Motor neuron (in vitro differentiated cells): ENCODE data around the gene PTCRA. TPM values are rescaled to one million over a fixed set of nuclear protein-coding genes. Genes with fewer than 3 reads are reported as not detected.
"Not testable (repeated sequence)": the region's sequence is repeated elsewhere in the genome, so short reads cannot be mapped to it uniquely, and the experiment has no call there.

ENCODE experiments used
- ATAC-seq, 8 experiments: fragments of 200-7000 bp; cut with Tn5 transposase; replicated peaks in 6 of 8; 2 replicates each; pipeline ENCODE4 v1.8.0; 2021; ENCODE audit warnings: mild to moderate bottlenecking in 8 of 8, moderate library complexity in 8 of 8
- H3K27ac ChIP-seq, 2 donors: fragments of 250-450 bp; sonication (Bioruptor Pico); 2 replicates each; pipeline ENCODE4 v1.9.0; 2021; ENCODE audit warnings: antibody characterized with exemption in 2 of 2, mild to moderate bottlenecking in 2 of 2, moderate library complexity in 1 of 2
- H3K4me1 ChIP-seq, 2 donors: fragments of 250-450 bp; sonication (Bioruptor Pico); replicated peaks in 1 of 2; 2 replicates each; pipeline ENCODE4 v1.6.1; 2021; ENCODE audit warnings: antibody characterized with exemption in 2 of 2, mild to moderate bottlenecking in 2 of 2, moderate library complexity in 1 of 2
- H3K4me3 ChIP-seq, 5 donors: fragments of 250-450 bp; sonication (Bioruptor Pico); 2 replicates each; pipeline ENCODE4 v1.9.0; 2021; ENCODE audit warnings: antibody characterized with exemption in 5 of 5, mild to moderate bottlenecking in 5 of 5, moderate library complexity in 4 of 5
- WGBS, 10 experiments: fragments of 450-650 bp; shearing (Covaris generic); methylation state at CpG; one replicate each; pipeline ENCODE4 v1.0.0; 2022; 5-methylcytosine and 5-hydroxymethylcytosine counted together
- in situ Hi-C, 9 experiments: fragments of 400-800 bp; cut with MboI; loops; one replicate each; pipeline ENCODE4 v1.15.0; 2021; ENCODE audit warnings: low sequenced_read_pairs in 9 of 9, low pct_unique_long_range_greater_than_20kb in 2 of 9; ENCODE audit not compliant: unreplicated experiment in 9 of 9
- total RNA-seq, 8 experiments: library from RNA; unstranded; fragments of 300-600 nt; gene quantifications; 2 replicates each; pipeline versions ENCODE4 v1.2.3 to v1.2.4, GENCODE V29; 2022

PTCRA gene
- total RNA-seq, result under 1 TPM in 1 of 8 experiments, not detected in 7; 0.45 TPM

DNA sequence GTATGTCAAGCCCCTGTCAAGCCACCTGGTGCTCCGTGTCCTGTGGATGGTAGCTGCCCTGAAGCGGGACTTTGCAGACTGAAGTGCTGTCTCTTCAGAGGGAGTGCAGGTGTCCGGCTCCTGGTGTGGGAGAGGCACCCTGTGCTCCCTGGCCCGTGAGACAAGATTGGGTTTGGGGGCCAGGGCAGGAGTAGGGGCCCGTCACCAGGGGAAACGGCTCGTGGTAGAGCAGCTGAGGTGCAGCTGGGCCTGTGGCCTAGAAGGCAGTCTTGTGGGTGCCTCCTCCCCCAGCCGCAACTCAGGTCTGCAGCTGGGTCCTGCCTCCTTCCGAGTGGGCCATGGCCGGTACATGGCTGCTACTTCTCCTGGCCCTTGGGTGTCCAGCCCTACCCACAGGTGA lies at the start of gene PTCRA:
TSS of gene PTCRA (plus strand) at position 322 of the 400 bp plus-strand sequence. CDS start at position 339, 17 bp downstream.
- Histone ChIP-seq H3K4me3 (no peak within 1 kb of the TSS), H3K4me1 (no peaks in the 10 kb centered on the region), H3K27ac (no peak within 1 kb of the TSS)
- 0 to 75% (median 40%) methylated on average over 1 to 6 of the region's 10 CpGs; no CpG with 5 or more reads in 7 of the 10 experiments for WGBS, 10 experiments
- ATAC-seq, result no peak
- in situ Hi-C loops, result loop anchor here in 3 of 9 experiments (25.0 kb wide), 2 partner anchors 97 to 222 kb away; partner anchors contain the start of genes KLHDC3 (in 1 of the 3), MEA1 (in 1 of the 3) and RRP36 (in 1 of the 3)

DNA sequence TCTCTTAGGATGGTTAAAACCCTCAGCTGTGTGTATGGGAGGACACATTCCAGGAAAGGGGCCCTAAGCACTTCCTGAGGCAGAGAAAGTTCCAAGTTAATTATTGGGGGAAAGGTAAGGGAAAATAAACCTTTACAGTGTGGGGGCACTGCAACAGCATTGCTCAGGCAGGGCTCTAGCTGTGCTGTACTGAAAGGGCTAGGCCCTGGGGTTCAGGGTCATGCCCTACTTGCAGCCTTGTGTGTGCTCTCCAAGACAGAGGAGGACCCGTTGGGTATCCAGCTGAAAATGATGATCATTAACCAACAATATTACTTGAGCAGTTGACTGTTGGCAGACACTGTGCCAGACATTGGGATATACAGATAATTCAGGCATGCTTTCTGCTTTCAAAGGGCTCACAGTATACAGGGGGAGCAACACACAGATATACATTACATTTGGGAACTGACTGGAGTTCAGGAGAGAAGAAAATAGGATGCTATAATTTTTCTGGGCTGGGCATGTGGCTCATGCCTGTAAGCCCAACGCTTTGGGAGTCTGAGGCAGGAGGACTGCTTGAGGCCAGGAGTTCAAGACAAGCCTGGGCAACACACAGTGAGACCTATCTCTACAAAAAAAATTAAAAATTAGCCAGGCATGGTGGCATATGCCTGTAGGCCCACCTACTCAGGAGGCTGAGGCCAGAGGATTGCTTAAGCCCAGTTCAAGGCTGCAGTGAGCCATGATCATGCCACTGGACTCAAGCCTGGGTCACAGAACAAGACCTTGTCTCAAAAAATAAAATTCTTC lies 45.5 kb upstream of the PTCRA start:
- Histone ChIP-seq H3K27ac (no peak overlapping the region), H3K4me3 (no peak overlapping the region), H3K4me1 (no peaks in the 10 kb centered on the region)
- WGBS, 10 experiments, result 0 to 100% (median 60%) methylated on average over 1 to 2 of the region's 2 CpGs; no CpG with 5 or more reads in 2 of the 10 experiments
- no peak for ATAC-seq
- in situ Hi-C loops, result loop anchor here in 7 of 9 experiments (10.0 to 25.0 kb wide), 3 partner anchors 183 to 208 kb away; no protein-coding TSS in a partner anchor

GRCh38 chr6:42871711-42872110 lies 44.1 kb upstream of the PTCRA start:
- Histone ChIP-seq H3K27ac (no peak overlapping the region), H3K4me1 (no peaks in the 10 kb centered on the region), H3K4me3 (no peak overlapping the region)
- WGBS, 10 experiments, result 67 to 90% (median 87%) methylated on average over 1 to 3 of the region's 3 CpGs; no CpG with 5 or more reads in 4 of the 10 experiments
- no peak for ATAC-seq
- in situ Hi-C loops, result loop anchor here in 7 of 9 experiments (10.0 to 25.0 kb wide), 3 partner anchors 184 to 209 kb away; no protein-coding TSS in a partner anchor

GRCh38 chr6:42873313-42873712 lies 42.5 kb upstream of the PTCRA start:
- ATAC-seq, result peak in 3 of 8 experiments; percentile 37 to 64 (median 50)
- no peak overlapping the region for H3K4me3 ChIP-seq
- WGBS, 10 experiments, result 0 to 100% (median 73%) methylated on average over 1 to 2 of the region's 2 CpGs; no CpG with 5 or more reads in 1 of the 10 experiments
- in situ Hi-C loops, result loop anchor here in 7 of 9 experiments (10.0 to 25.0 kb wide), 3 partner anchors 186 to 211 kb away; no protein-coding TSS in a partner anchor
- H3K4me1 ChIP-seq, result no peaks in the 10 kb centered on the region
- no peak overlapping the region for H3K27ac ChIP-seq

DNA sequence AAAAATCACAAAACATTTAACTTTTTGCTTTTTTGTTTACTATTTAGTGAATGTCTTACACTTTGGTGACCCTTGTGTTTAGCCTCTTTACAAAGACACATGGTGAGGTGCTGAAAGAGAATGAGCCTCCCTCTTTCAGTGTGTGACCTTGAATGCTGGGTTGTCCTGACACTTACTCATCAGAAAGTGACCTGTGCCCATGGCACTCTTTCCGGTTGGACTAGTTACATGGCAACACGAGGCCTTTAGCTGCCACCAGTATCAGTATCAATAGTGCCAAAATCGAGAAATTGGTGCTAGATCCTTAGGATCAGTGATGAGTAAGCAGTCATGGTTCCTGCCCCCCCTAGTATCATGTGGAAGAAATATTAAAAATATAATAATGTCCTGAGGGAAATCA lies 38.2 kb upstream of the PTCRA start:
- peaks cover 8 to 10% of the 10 kb centered on the region in 2 donors for H3K4me1 ChIP-seq
- ATAC-seq, result no peak
- in situ Hi-C loops, result loop anchor here in 3 of 9 experiments (10.0 to 25.0 kb wide), 2 partner anchors 213 to 215 kb away; no protein-coding TSS in a partner anchor
- WGBS, 10 experiments, result 30 to 100% (median 69%) methylated on average over 1 to 3 of the region's 3 CpGs; no CpG with 5 or more reads in 2 of the 10 experiments
- H3K27ac ChIP-seq, result no peak overlapping the region
- no peak overlapping the region for H3K4me3 ChIP-seq

GRCh38 chr6:42879372-42880239 lies 36.2 kb upstream of the PTCRA start, which contains the start of gene RPL7L1:
RPL7L1 (plus strand) TSS chr6:42879616; CDS start chr6:42879911, 295 bp downstream.
- H3K4me3 ChIP-seq, result peak within 1 kb of the TSS; percentile 51 to 66 (median 58)
- peak; percentile 86 to 98 (median 97) for ATAC-seq
- H3K4me1 ChIP-seq, result peaks cover 8 to 10% of the 10 kb centered on the region in 2 donors
- H3K27ac ChIP-seq, result peak within 1 kb of the TSS; percentile 93 to 95
- in situ Hi-C loops, result loop anchor here in 3 of 9 experiments (10.0 to 25.0 kb wide), 2 partner anchors 215 to 217 kb away; no protein-coding TSS in a partner anchor
- WGBS, 10 experiments, result 0 to 3% (median 1%) methylated on average over 1 to 32 of the region's 41 CpGs; no CpG with 5 or more reads in 1 of the 10 experiments

GRCh38 chr6:42880240-42880817 lies 35.5 kb upstream of the PTCRA start:
- peak overlapping the region; percentile 51 to 66 (median 58) for H3K4me3 ChIP-seq
- in situ Hi-C loops, result loop anchor here in 1 of 9 experiments (25.0 kb wide), 1 partner anchor 218 kb away; no protein-coding TSS in a partner anchor
- not testable (repeated sequence) for H3K4me1 ChIP-seq, ATAC-seq
- WGBS, 10 experiments, result 0 to 50% (median 9%) methylated on average over 1 to 21 of the region's 25 CpGs; no CpG with 5 or more reads in 1 of the 10 experiments
- peak overlapping the region; percentile 93 to 95 for H3K27ac ChIP-seq

DNA sequence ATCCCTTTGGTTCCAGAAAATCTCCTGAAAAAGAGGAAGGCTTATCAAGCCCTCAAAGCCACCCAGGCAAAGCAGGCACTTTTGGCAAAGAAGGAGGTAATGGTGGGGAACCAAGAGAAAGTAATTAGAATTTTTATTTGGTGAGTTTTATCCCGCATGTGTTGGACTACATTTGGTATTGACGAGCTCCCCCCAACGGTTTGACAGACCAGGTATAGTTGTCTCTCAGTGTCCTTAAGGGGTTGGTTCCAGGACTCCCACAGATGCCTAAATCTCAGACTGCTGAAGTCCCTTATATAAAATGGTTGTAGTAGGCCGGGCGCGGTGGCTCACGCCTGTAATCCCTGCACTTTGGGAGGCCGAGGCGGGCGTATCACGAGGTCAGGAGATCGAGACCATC lies 35.0 kb upstream of the PTCRA start:
- Histone ChIP-seq H3K4me3 (peak overlapping the region; percentile 51 to 66 (median 58)), H3K27ac (peak overlapping the region in 1 of 2 donors; percentile 93)
- not testable (repeated sequence) for ATAC-seq, H3K4me1 ChIP-seq
- in situ Hi-C loops, result loop anchor here in 1 of 9 experiments (25.0 kb wide), 1 partner anchor 219 kb away; no protein-coding TSS in a partner anchor
- WGBS, 10 experiments, result 17 to 100% (median 96%) methylated on average over 1 to 10 of the region's 12 CpGs; no CpG with 5 or more reads in 3 of the 10 experiments

- H3K27ac ChIP-seq, result no peak overlapping the region
- H3K4me1 ChIP-seq, result peaks cover 10 to 11% of the 10 kb centered on the region in 2 donors
- no peak for ATAC-seq
- no peak overlapping the region for H3K4me3 ChIP-seq
- in situ Hi-C loops, result loop anchor here in 1 of 9 experiments (25.0 kb wide), 1 partner anchor 223 kb away; no protein-coding TSS in a partner anchor
- WGBS, 10 experiments, result 20 to 100% (median 85%) methylated on average over 1 to 4 of the region's 4 CpGs; no CpG with 5 or more reads in 4 of the 10 experiments
Measured at GRCh38 chr6:42885702-42886101, 30.2 kb upstream of the PTCRA start.

GRCh38 chr6:42888201-42888600 lies 27.7 kb upstream of the PTCRA start:
- not testable (repeated sequence) for H3K4me3 ChIP-seq, ATAC-seq, H3K27ac ChIP-seq
- H3K4me1 ChIP-seq, result peaks cover 4 to 10% of the 10 kb centered on the region in 2 donors
- WGBS, 10 experiments, result 67 to 100% (median 100%) methylated on average over 1 of the region's 4 CpGs; no CpG with 5 or more reads in 6 of the 10 experiments
- in situ Hi-C loops, result loop anchor here in 1 of 9 experiments (25.0 kb wide), 1 partner anchor 226 kb away; no protein-coding TSS in a partner anchor

DNA sequence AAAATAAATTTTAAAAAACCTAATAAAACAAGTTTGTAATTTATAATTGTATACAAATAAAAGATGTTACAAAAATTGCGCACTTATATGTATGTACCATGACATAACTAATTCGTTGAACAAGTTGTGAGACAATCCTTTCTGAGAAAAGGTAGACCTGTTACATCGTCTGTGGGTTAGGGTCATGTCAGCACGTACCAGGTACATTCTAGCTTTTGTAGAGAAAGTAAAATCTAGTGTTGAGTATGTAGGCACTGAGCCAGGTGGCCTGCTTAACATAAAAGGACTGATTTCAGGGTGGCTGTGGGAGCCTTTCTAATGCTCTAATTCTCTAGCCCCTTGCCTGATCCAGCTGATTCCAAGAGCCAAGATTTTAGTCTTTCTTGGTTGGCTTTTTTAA lies 26.0 kb upstream of the PTCRA start:
- H3K27ac ChIP-seq, result peak overlapping the region; percentile 96 to 98
- 20 to 90% (median 57%) methylated on average over 2 to 4 of the region's 4 CpGs; no CpG with 5 or more reads in 2 of the 10 experiments for WGBS, 10 experiments
- ATAC-seq, result no peak
- H3K4me1 ChIP-seq, result peaks cover 4 to 10% of the 10 kb centered on the region in 2 donors
- in situ Hi-C loops, result loop anchor here in 1 of 9 experiments (25.0 kb wide), 1 partner anchor 228 kb away; no protein-coding TSS in a partner anchor
- H3K4me3 ChIP-seq, result peak overlapping the region; percentile 62 to 96 (median 82)
